ENCODE results near the gene MAP3K15. TPM values are rescaled to one million over a fixed set of nuclear protein-coding genes. Genes with fewer than 3 reads are reported as not detected.

Gene MAP3K15
- polyA plus RNA-seq, 1 donor (not counting 4 experiments of a cell fraction or from before 2014, with no cell fraction given): 0.03 TPM

DNA sequence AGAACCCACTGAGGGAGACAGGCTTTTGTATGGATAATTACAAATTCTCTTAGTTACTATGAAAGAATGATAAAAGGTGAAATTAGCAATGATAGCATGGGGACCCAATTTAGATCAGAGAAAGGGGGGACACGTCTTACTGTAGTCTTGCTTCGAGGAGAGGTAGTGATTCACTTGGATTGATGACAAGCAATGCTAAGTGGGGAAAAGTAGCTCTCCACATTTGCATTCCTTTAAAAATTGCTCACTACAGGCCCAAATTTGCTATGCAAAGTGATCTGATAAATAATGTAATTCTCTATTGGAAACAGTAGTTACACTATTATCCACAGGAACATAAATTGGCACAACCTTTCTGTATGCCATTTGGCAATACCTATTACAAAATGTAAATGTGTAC is 42.5 kb upstream of the MAP3K15 start:
- no peak overlapping the region for H3K4me2 ChIP-seq (ENCODE audit: control insufficient read depth, extremely low read depth, insufficient read depth, low read depth, low read length)
- H2AFZ ChIP-seq (ENCODE audit: control insufficient read depth, low read length): no peak overlapping the region

GRCh38 chrX:19556202-19556601 is 40.9 kb upstream of the MAP3K15 start:
- Histone ChIP-seq H3K9me1 (ENCODE audit: control insufficient read depth, extremely low read depth, insufficient read depth, low read length) (no peaks in the 10 kb centered on the region), H2AFZ (ENCODE audit: control insufficient read depth, low read length) (no peak overlapping the region), H3K36me3 (ENCODE audit: control insufficient read depth in 2 of 2, extremely low read depth in 1 of 2, insufficient read depth in 2 of 2, low read length in 2 of 2) (no peaks in the 10 kb centered on the region), H3K9ac (ENCODE audit: control insufficient read depth, extremely low read depth, insufficient read depth, low read length) (no peak overlapping the region), H4K20me1 (ENCODE audit: control insufficient read depth, extremely low read depth, insufficient read depth, low read length) (no peaks in the 10 kb centered on the region), H3K9me3 (ENCODE audit: control insufficient read depth, low read depth, low read length) (no peaks in the 10 kb centered on the region), H3K4me3 (ENCODE audit: control insufficient read depth in 2 of 3, extremely low read depth in 1 of 3, insufficient read depth in 2 of 3, low read depth in 1 of 3, low read length in 3 of 3) (no peak overlapping the region), H3K4me2 (ENCODE audit: control insufficient read depth, extremely low read depth, insufficient read depth, low read depth, low read length) (no peak overlapping the region), H3K27ac (ENCODE audit: control insufficient read depth, insufficient read depth, low read length) (no peak overlapping the region), H3K4me1 (ENCODE audit: control insufficient read depth, extremely low read depth, insufficient read depth, low read length) (no peaks in the 10 kb centered on the region), H3K79me2 (ENCODE audit: control insufficient read depth, insufficient read depth, low read length) (no peaks in the 10 kb centered on the region), H3K27me3 (ENCODE audit: control insufficient read depth, extremely low read depth, insufficient read depth, low read length) (no peaks in the 10 kb centered on the region)
- DNase-seq (ENCODE audit: low read depth, low spot score): no peak
- no peak for FAIRE-seq
- dilution Hi-C loops (cut with MboI; ENCODE audit: extremely low pct_ligation_motif_present, low sequenced_read_pairs): no loop called here
- no peak for TF ChIP-seq EZH2 (IDR thresholded peaks at IDR 0.05; ENCODE audit: low read length)
- TF ChIP-seq, protein P1, sequence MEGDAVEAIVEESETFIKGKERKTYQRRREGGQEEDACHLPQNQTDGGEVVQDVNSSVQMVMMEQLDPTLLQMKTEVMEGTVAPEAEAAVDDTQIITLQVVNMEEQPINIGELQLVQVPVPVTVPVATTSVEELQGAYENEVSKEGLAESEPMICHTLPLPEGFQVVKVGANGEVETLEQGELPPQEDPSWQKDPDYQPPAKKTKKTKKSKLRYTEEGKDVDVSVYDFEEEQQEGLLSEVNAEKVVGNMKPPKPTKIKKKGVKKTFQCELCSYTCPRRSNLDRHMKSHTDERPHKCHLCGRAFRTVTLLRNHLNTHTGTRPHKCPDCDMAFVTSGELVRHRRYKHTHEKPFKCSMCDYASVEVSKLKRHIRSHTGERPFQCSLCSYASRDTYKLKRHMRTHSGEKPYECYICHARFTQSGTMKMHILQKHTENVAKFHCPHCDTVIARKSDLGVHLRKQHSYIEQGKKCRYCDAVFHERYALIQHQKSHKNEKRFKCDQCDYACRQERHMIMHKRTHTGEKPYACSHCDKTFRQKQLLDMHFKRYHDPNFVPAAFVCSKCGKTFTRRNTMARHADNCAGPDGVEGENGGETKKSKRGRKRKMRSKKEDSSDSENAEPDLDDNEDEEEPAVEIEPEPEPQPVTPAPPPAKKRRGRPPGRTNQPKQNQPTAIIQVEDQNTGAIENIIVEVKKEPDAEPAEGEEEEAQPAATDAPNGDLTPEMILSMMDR (optimal IDR thresholded peaks at IDR 0.05 in 1 of 3, IDR thresholded peaks at IDR 0.05 in 1 of 3, conservative IDR thresholded peaks at IDR 0.05 in 1 of 3; ENCODE audit: extremely low read depth in 1 of 3, insufficient read depth in 2 of 3, low read length in 3 of 3): no peak

More for the DNA sequence above, 42.5 kb upstream of the MAP3K15 start:
- TF ChIP-seq, protein P1 (optimal IDR thresholded peaks at IDR 0.05 in 1 of 3, IDR thresholded peaks at IDR 0.05 in 1 of 3, conservative IDR thresholded peaks at IDR 0.05 in 1 of 3; ENCODE audit: extremely low read depth in 1 of 3, insufficient read depth in 2 of 3, low read length in 3 of 3): no peak
- TF ChIP-seq EZH2 (IDR thresholded peaks at IDR 0.05; ENCODE audit: low read length): no peak
- H3K27me3 ChIP-seq (ENCODE audit: control insufficient read depth, extremely low read depth, insufficient read depth, low read length): no peaks in the 10 kb centered on the region
- no peaks in the 10 kb centered on the region for H4K20me1 ChIP-seq (ENCODE audit: control insufficient read depth, extremely low read depth, insufficient read depth, low read length)
- H3K36me3 ChIP-seq (ENCODE audit: control insufficient read depth in 2 of 2, extremely low read depth in 1 of 2, insufficient read depth in 2 of 2, low read length in 2 of 2): no peaks in the 10 kb centered on the region
- no peak overlapping the region for H3K27ac ChIP-seq (ENCODE audit: control insufficient read depth, insufficient read depth, low read length)
- dilution Hi-C loops (cut with MboI; ENCODE audit: extremely low pct_ligation_motif_present, low sequenced_read_pairs): no loop called here
- no peaks in the 10 kb centered on the region for H3K4me1 ChIP-seq (ENCODE audit: control insufficient read depth, extremely low read depth, insufficient read depth, low read length)
- no peaks in the 10 kb centered on the region for H3K9me1 ChIP-seq (ENCODE audit: control insufficient read depth, extremely low read depth, insufficient read depth, low read length)
- H3K79me2 ChIP-seq (ENCODE audit: control insufficient read depth, insufficient read depth, low read length): no peaks in the 10 kb centered on the region
- no peak overlapping the region for H3K4me3 ChIP-seq (ENCODE audit: control insufficient read depth in 2 of 3, extremely low read depth in 1 of 3, insufficient read depth in 2 of 3, low read depth in 1 of 3, low read length in 3 of 3)
- no peak overlapping the region for H3K9ac ChIP-seq (ENCODE audit: control insufficient read depth, extremely low read depth, insufficient read depth, low read length)
- H3K9me3 ChIP-seq (ENCODE audit: control insufficient read depth, low read depth, low read length): no peaks in the 10 kb centered on the region
- DNase-seq (ENCODE audit: low read depth, low spot score): no peak
- no peak for FAIRE-seq

Measured in keratinocyte (primary cell).